HCT116 (cell line): ENCODE data around the gene DNLZ. TPM values are rescaled to one million over a fixed set of nuclear protein-coding genes. Genes with fewer than 3 reads are reported as not detected.
A peak's percentile ranks its signal among the peaks of the same experiment; 100 is the strongest.

ENCODE experiments used
- ATAC-seq: fragments of 200-7000 bp; cut with Tn5 transposase; 2 replicates; pipeline ENCODE4 v1.9.1; 2020; ENCODE audit warnings: mild to moderate bottlenecking, moderate library complexity
- BruUV-seq: library from RNA; stranded (reverse); fragments of 400-500 nt; replicated peaks from 2 replicates; lab custom pipeline; 2021; lab: Mats Ljungman, UMichigan
- CTCF ChIA-PET: fragments of 300-600 bp; sonication (Branson Sonifier 250); formaldehyde crosslinking; loops from one replicate; lab custom pipeline; 2021; ENCODE audit warnings: antibody characterized with exemption; lab: Charles Lee
- POLR2A ChIA-PET: fragments of 300-600, 350-600 bp; sonication (Branson Sonifier 250); formaldehyde crosslinking; loops from one replicate; lab custom pipeline; 2021; ENCODE audit warnings: antibody characterized with exemption; lab: Charles Lee
- RAD21 ChIA-PET, 2 experiments: fragments of 300-600 bp; sonication (Branson Sonifier 250); formaldehyde crosslinking; loops; one replicate each; lab custom pipeline; 2023; ENCODE audit warnings: low total read pairs in 2 of 2; ENCODE audit not compliant: uncharacterized antibody in 2 of 2, unreplicated experiment in 2 of 2, low non-redundant PET in 1 of 2; lab: Charles Lee
- DNase-seq: peaks from one replicate; pipeline ENCODE4 v3.0.0-alpha.2; 2010; ENCODE audit warnings: low read depth, low spot score
- H2AFZ ChIP-seq: fragments of 200-600 bp; shearing (Covaris generic), sonication (generic); 2 replicates; pipeline ENCODE4 v1.6.1; 2017; ENCODE audit warnings: low read depth, mixed run types, mixed read lengths, antibody characterized with exemption, low read length; ENCODE audit not compliant: poor library complexity, severe bottlenecking
- H3K27ac ChIP-seq: 2 replicates; pipeline ENCODE4 v1.5.1; 2012; ENCODE audit warnings: low read depth, low read length
- H3K27me3 ChIP-seq: fragments of 200-600 bp; sonication (generic); 2 replicates; pipeline ENCODE4 v1.6.1; 2016; ENCODE audit warnings: mixed run types, low read length, mixed read lengths; ENCODE audit not compliant: insufficient read depth
- H3K36me3 ChIP-seq, 2 experiments: fragments of 200-500 bp in 1 of 2; fragments of 200-600 bp in 1 of 2; sonication (Bioruptor generic) in 1 of 2; sonication (generic) in 1 of 2; 2 replicates each; pipeline versions ENCODE4 v1.5.1 to v1.6.1; 2014 to 2016; ENCODE audit warnings: low read length in 2 of 2, inconsistent platforms in 1 of 2, mixed read lengths in 1 of 2, mixed run types in 1 of 2; ENCODE audit not compliant: insufficient read depth in 2 of 2, control insufficient read depth in 1 of 2
- H3K4me1 ChIP-seq, 2 experiments: fragments of 200-600 bp in 1 of 2; sonication (generic) in 1 of 2; 2 replicates each; pipeline versions ENCODE4 v1.5.1 to v1.6.1; 2012 to 2017; ENCODE audit warnings: low read length in 2 of 2, inconsistent platforms in 1 of 2, mild to moderate bottlenecking in 1 of 2, mixed read lengths in 1 of 2, mixed run types in 1 of 2, moderate library complexity in 1 of 2; ENCODE audit not compliant: insufficient read depth in 2 of 2, control insufficient read depth in 1 of 2
- H3K4me2 ChIP-seq: fragments of 200-600 bp; sonication (generic); 2 replicates; pipeline ENCODE4 v1.6.1; 2017; ENCODE audit warnings: mixed run types, low read length, mixed read lengths
- H3K4me3 ChIP-seq, 2 experiments: fragments of 200-600 bp in 1 of 2; sonication (generic) in 1 of 2; replicated peaks in 1 of 2; 2 replicates each; pipeline ENCODE4 v1.5.1; 2011 to 2016; ENCODE audit warnings: low read length in 2 of 2, control low read depth in 1 of 2, low read depth in 1 of 2, mild to moderate bottlenecking in 1 of 2, mixed read lengths in 1 of 2, mixed run types in 1 of 2
- H3K79me2 ChIP-seq: fragments of 200-600 bp; sonication (generic); 2 replicates; pipeline ENCODE4 v1.6.1; 2017; ENCODE audit warnings: mild to moderate bottlenecking, mixed run types, low read length, moderate library complexity, mixed read lengths; ENCODE audit not compliant: insufficient read depth
- H3K9ac ChIP-seq: fragments of 200-600 bp; sonication (generic); 2 replicates; pipeline ENCODE4 v1.6.1; 2016; ENCODE audit warnings: low read length, mixed read lengths
- H3K9me2 ChIP-seq: fragments of 200-600 bp; sonication (generic), shearing (Covaris generic); 2 replicates; pipeline ENCODE4 v1.6.1; 2017; ENCODE audit warnings: mixed run types, mild to moderate bottlenecking, moderate library complexity; ENCODE audit not compliant: insufficient read depth
- H3K9me3 ChIP-seq, 2 experiments: fragments of 200-500 bp in 1 of 2; fragments of 200-600 bp in 1 of 2; sonication (Bioruptor generic) in 1 of 2; sonication (generic) in 1 of 2; 2 replicates each; pipeline ENCODE4 v1.6.1; 2014 to 2017; ENCODE audit warnings: low read length in 2 of 2, mixed read lengths in 2 of 2, inconsistent platforms in 1 of 2, low read depth in 1 of 2, mild to moderate bottlenecking in 1 of 2, mixed run types in 1 of 2, moderate library complexity in 1 of 2; ENCODE audit not compliant: control insufficient read depth in 1 of 2, insufficient read depth in 1 of 2
- H4K20me1 ChIP-seq: fragments of 200-600 bp; sonication (generic), shearing (Covaris generic); 2 replicates; pipeline ENCODE4 v1.6.1; 2017; ENCODE audit warnings: mixed run types, mild to moderate bottlenecking, moderate library complexity; ENCODE audit not compliant: insufficient read depth
- ATF3 ChIP-seq: IDR thresholded peaks from 2 replicates; pipeline ENCODE4 v1.6.1; 2012
- CEBPB ChIP-seq: IDR thresholded peaks from 2 replicates; pipeline ENCODE4 v1.6.1; 2012; ENCODE audit warnings: low read depth
- FOSL1 ChIP-seq: IDR thresholded peaks from 2 replicates; pipeline ENCODE4 v1.6.1; 2012; ENCODE audit warnings: low read depth
- MAX ChIP-seq: IDR thresholded peaks from 2 replicates; pipeline ENCODE4 v1.6.1; 2012
- POLR2A ChIP-seq: IDR thresholded peaks from 2 replicates; pipeline ENCODE4 v1.7.0; 2011; ENCODE audit warnings: borderline replicate concordance; ENCODE audit not compliant: insufficient read depth, insufficient read length; ENCODE audit errors: extremely low read depth
- RAD21 ChIP-seq: IDR thresholded peaks from 2 replicates; pipeline ENCODE4 v1.6.1; 2012; ENCODE audit warnings: low read depth, mild to moderate bottlenecking
- TCF7L2 ChIP-seq: IDR thresholded peaks from 2 replicates; pipeline ENCODE4 v1.7.0; 2011; ENCODE audit warnings: borderline replicate concordance, inconsistent platforms; ENCODE audit not compliant: insufficient read depth, insufficient read length; ENCODE audit errors: extremely low read depth
- intact Hi-C: fragments of 100-400 bp; cut with micrococcal nuclease; formaldehyde crosslinking; loops from 2 replicates; pipeline ENCODE4 v1.10.0; 2022
- total RNA-seq: library from RNA; stranded (reverse); gene quantifications from one replicate; pipeline ENCODE4 v1.2.1, GENCODE V29; 2021; ENCODE audit not compliant: unreplicated experiment

The DNLZ gene
- total RNA-seq, 1 experiment from 2014 or later = 21.9 TPM

GRCh38 chr9:136354592-136355085 lies 8.9 kb downstream of the DNLZ start:
- ChIA-PET RAD21 (no interaction called here), POLR2A (interaction anchor here (1.0 to 1.3 kb wide), 2 partner anchors 8 to 9 kb away, joined by 4 to 5 read pairs; partner anchors contain the start of gene DNLZ), CTCF (interaction anchor here (0.5 to 1.6 kb wide), 2 partner anchors 9 to 637 kb away, joined by 4 to 5 read pairs; no protein-coding TSS in a partner anchor)
- no TSS peak for BruUV-seq
- Histone ChIP-seq H3K9ac (peak overlapping the region; percentile 40), H3K9me3 (no peaks in the 10 kb centered on the region), H3K4me3 (peak overlapping the region in 1 of 2 experiments; percentile 20; a peak in 1 of 4 replicates), H4K20me1 (no peaks in the 10 kb centered on the region), H3K79me2 (no peaks in the 10 kb centered on the region), H3K27me3 (no peaks in the 10 kb centered on the region), H3K9me2 (no peaks in the 10 kb centered on the region), H2AFZ (no peak overlapping the region), H3K4me2 (peak overlapping the region; percentile 65), H3K27ac (peak overlapping the region; percentile 49; the same call in 1 of the 2 replicates), H3K4me1 (peaks cover 9 to 22% of the 10 kb centered on the region in 2 experiments; a peak in 3 of 4 replicates), H3K36me3 (no peaks in the 10 kb centered on the region; a peak in 1 of 4 replicates)
- intact Hi-C loops = no loop called here
- ATAC-seq (peak; percentile 59), DNase-seq (no peak)
- TF ChIP-seq MAX (no peak), FOSL1 (no peak), POLR2A (no peak), TCF7L2 (no peak), ATF3 (no peak), CEBPB (no peak), RAD21 (no peak)
